Kidney (tissue), 14 donors: Measurements from ENCODE around the gene CCS. TPM values are rescaled to one million over a fixed set of nuclear protein-coding genes. Genes with fewer than 3 reads are reported as not detected.

Source experiments
- DNase-seq, 5 donors: peaks; one replicate each; pipeline ENCODE4 v3.0.0-alpha.2; 2013 to 2020
- FAIRE-seq: peaks from 2 replicates; lab custom pipeline; 2012; peaks lifted over from hg19 to GRCh38; lab: Jason Lieb, UNC
- H3K27ac ChIP-seq, 2 donors: one replicate each; pipeline ENCODE4 v1.7.0; 2013; ENCODE audit warnings: low read depth in 2 of 2, low read length in 2 of 2, inconsistent platforms in 1 of 2
- H3K27me3 ChIP-seq: one replicate; pipeline ENCODE4 v1.7.1; 2013; ENCODE audit warnings: low read length, inconsistent platforms; ENCODE audit not compliant: control insufficient read depth, insufficient read depth
- H3K36me3 ChIP-seq, 3 donors: one replicate each; pipeline versions ENCODE4 v1.7.0 to v1.7.1; 2013; ENCODE audit warnings: low read length in 3 of 3, control low read depth in 1 of 3, inconsistent platforms in 1 of 3; ENCODE audit not compliant: insufficient read depth in 3 of 3, control insufficient read depth in 2 of 3
- H3K4me1 ChIP-seq, 3 donors: one replicate each; pipeline versions ENCODE4 v1.7.0 to v1.7.1; 2013; ENCODE audit warnings: low read length in 3 of 3, inconsistent platforms in 1 of 3, low read depth in 1 of 3; ENCODE audit not compliant: control insufficient read depth in 2 of 3, insufficient read depth in 2 of 3
- H3K4me3 ChIP-seq, 3 donors: one replicate each; pipeline versions ENCODE4 v1.7.0 to v1.8.1; 2013; ENCODE audit warnings: low read length in 3 of 3, control low read depth in 1 of 3, inconsistent platforms in 1 of 3
- H3K9ac ChIP-seq, 3 donors: one replicate each; pipeline versions ENCODE4 v1.7.0 to v1.7.1; 2013; ENCODE audit warnings: low read length in 3 of 3, control low read depth in 1 of 3, inconsistent platforms in 1 of 3
- H3K9me3 ChIP-seq, 3 donors: one replicate each; pipeline versions ENCODE4 v1.7.0 to v1.7.1; 2013; ENCODE audit warnings: low read length in 3 of 3, control low read depth in 1 of 3, inconsistent platforms in 1 of 3; ENCODE audit not compliant: control insufficient read depth in 2 of 3, insufficient read depth in 1 of 3
- CTCF ChIP-seq: IDR thresholded peaks from 3 replicates; pipeline ENCODE4 v1.5.1; 2012; ENCODE audit warnings: mild to moderate bottlenecking, moderate library complexity, borderline replicate concordance; ENCODE audit not compliant: insufficient read depth; ENCODE audit errors: extremely low read depth
- intact Hi-C: fragments of 100-400 bp; cut with DNase I; formaldehyde crosslinking; loops from one replicate; pipeline ENCODE4 v1.11.1; 2022
- polyA plus RNA-seq: library from polyadenylated mRNA; stranded (reverse); fragments of 350-450 nt; fragmentation: Illumina TruSeq; extraction: RNeasy Lipid Tissue Mini Kit (QIAGEN cat#74804); gene quantifications from one replicate; pipeline ENCODE4 v1.2.3, GENCODE V29; 2014; ENCODE audit warnings: low read depth, low replicate concordance; ENCODE audit not compliant: insufficient read depth
- total RNA-seq: library from RNA; stranded (reverse); fragmentation: NEBNext Ultra II Directional; extraction: Animal tissue kit (Norgen Biotek cat#: 25700); gene quantifications from one replicate; pipeline ENCODE4 v1.2.1, GENCODE V29; 2021
- donor health status: control.
- donor health status: control.
- donor health status: control.
- donor health status: control.
- donor health status: control.
- donor health status: DM: yes; HTN: yes; CAD: no.
- donor health status: Normal renal cell carcinoma (clear cell type).

CCS gene
- total and polyA plus RNA-seq, 2 donors from 2014 or later: 40.7 to 78.7 TPM

GRCh38 chr11:66568124-66568916, 24.7 kb upstream of the CCS start, which contains the start of gene CTSF:
TSS of gene CTSF (minus strand) at chr11:66568606. CDS start at chr11:66568486, 120 bp downstream.
- Histone ChIP-seq H3K27ac (peak within 1 kb of the TSS in 1 of 2 donors; percentile 17), H3K36me3 (no peaks in the 10 kb centered on the region), H3K27me3 (no peaks in the 10 kb centered on the region), H3K9me3 (no peaks in the 10 kb centered on the region), H3K4me1 (peaks cover 0 to 10% (median 8%) of the 10 kb centered on the region in 3 donors), H3K4me3 (peak within 1 kb of the TSS; percentile 40 to 57 (median 56)), H3K9ac (no peak within 1 kb of the TSS)
- DNase-seq (peak; percentile 84 to 94 (median 86)), FAIRE-seq (no peak)
- no peak for TF ChIP-seq CTCF
- intact Hi-C loops: no loop called here

- Histone ChIP-seq H3K4me1 (peaks cover 0 to 10% (median 8%) of the 10 kb centered on the region in 3 donors), H3K9ac (no peak overlapping the region), H3K9me3 (no peaks in the 10 kb centered on the region), H3K27ac (peak overlapping the region in 1 of 2 donors; percentile 17), H3K27me3 (no peaks in the 10 kb centered on the region), H3K4me3 (no peak overlapping the region), H3K36me3 (no peaks in the 10 kb centered on the region)
- TF ChIP-seq CTCF: no peak
- no peak for FAIRE-seq
- DNase-seq: peak in 1 of 5 donors; percentile 17
- intact Hi-C loops: no loop called here
These were observed 23.9 kb upstream of the CCS start for GRCh38 chr11:66569076-66569475.

GRCh38 chr11:66570079-66570849, 22.7 kb upstream of the CCS start:
- DNase-seq: peak in 1 of 5 donors; percentile 2
- no peak overlapping the region for H3K4me3 ChIP-seq
- H3K4me1 ChIP-seq: peaks cover 0 to 10% (median 8%) of the 10 kb centered on the region in 3 donors
- no peaks in the 10 kb centered on the region for H3K9me3 ChIP-seq
- TF ChIP-seq CTCF: no peak
- H3K36me3 ChIP-seq: no peaks in the 10 kb centered on the region
- intact Hi-C loops: no loop called here
- no peak overlapping the region for H3K9ac ChIP-seq
- no peaks in the 10 kb centered on the region for H3K27me3 ChIP-seq
- FAIRE-seq: no peak
- no peak overlapping the region for H3K27ac ChIP-seq
